OCI-LY3 (cell line): ENCODE measurements around the gene DCPS.

Experiments used
- CTCF ChIP-seq: fragments of 200-600, 300-600 bp; sonication (generic); IDR thresholded peaks from 2 replicates; pipeline ENCODE4 v1.5.1; 2014; ENCODE audit warnings: antibody characterized with exemption, low read length, low read depth
- EZH2phosphoT487 ChIP-seq: fragments of 200-600 bp; shearing (Covaris generic); IDR thresholded peaks from 2 replicates; pipeline ENCODE4 v1.6.1; 2018; ENCODE audit warnings: antibody characterized with exemption, mixed run types, low read depth

- TF ChIP-seq CTCF: no peak
- TF ChIP-seq EZH2phosphoT487: no peak
Measured at GRCh38 chr11:126370016-126370415, 66.2 kb downstream of the DCPS start.
